Right renal cortex interstitium (tissue), 3 donors: ENCODE results near the gene MED10. TPM values are rescaled to one million over a fixed set of nuclear protein-coding genes. Genes with fewer than 3 reads are reported as not detected.

Source experiments
- polyA plus RNA-seq, 3 donors: library from polyadenylated mRNA; unstranded; fragments of 120-200 nt; gene quantifications; one replicate each; pipeline ENCODE4 v1.2.1, GENCODE V29; 2013; ENCODE audit not compliant: insufficient read length in 3 of 3

Gene MED10
- polyA plus RNA-seq, 3 donors = 32.3 to 38.4 (median 37.8) TPM

Other genes starting within 250 kb of the MED10 start
- 1 to 10 TPM in 2 of 3 donors, under 1 TPM in 1; 0.67 to 1.1 (median 1.0) TPM for gene UBE2QL1, start 70.3 kb upstream of the MED10 start, polyA plus RNA-seq